ENCODE measurements around the gene TRERF1. TPM values are rescaled to one million over a fixed set of nuclear protein-coding genes. Genes with fewer than 3 reads are reported as not detected.

The TRERF1 gene
- total RNA-seq, 1 donor from 2014 or later: 20.6 TPM

DNA sequence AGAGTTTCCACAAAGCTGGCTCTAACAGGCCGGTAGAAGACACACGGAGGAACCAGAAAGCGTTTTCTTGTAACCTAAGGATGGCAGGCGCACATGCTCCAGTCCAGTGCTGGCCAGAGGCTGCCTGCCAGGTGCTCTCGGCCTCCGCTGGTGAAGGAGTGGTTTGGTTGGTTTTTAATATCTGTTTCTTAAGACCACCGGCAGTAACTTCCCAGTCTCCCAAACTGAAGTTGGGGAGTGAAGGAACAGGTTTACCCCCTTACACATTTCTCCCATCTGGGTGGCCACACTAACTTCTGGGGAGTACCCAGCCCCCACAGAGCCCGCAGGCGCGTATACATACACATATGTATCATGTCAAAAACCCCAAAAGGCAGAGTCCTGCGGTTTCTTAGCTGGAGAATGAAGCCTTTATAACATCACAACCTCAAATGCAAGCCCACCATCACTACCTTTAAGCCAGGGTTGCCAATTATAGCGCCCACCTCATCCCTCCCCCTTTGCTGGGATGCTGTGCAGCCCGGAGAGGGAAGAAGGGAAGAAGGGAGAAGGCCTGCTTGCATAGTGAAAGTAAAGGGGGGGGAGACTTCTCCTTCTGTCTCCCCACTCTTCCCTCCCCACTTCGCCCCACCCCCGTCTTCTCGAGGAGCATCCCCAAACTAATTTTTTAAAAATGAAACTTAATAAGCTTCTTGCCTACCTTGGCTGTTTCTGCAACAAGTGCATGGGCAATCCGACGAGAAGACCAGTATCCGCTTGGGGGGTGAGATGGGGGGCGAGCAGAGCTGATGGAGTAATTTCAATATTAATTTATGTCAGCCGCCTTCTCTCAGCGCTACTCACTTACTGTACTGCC is 1.0 kb downstream of the TRERF1 start:
- TF ChIP-seq POLR2AphosphoS5 (IDR thresholded peaks at IDR 0.05; ENCODE audit: insufficient read depth in 1 of 2, low read depth in 1 of 2): peak in 1 of 2 donors; percentile 4
- TF ChIP-seq, protein P1, sequence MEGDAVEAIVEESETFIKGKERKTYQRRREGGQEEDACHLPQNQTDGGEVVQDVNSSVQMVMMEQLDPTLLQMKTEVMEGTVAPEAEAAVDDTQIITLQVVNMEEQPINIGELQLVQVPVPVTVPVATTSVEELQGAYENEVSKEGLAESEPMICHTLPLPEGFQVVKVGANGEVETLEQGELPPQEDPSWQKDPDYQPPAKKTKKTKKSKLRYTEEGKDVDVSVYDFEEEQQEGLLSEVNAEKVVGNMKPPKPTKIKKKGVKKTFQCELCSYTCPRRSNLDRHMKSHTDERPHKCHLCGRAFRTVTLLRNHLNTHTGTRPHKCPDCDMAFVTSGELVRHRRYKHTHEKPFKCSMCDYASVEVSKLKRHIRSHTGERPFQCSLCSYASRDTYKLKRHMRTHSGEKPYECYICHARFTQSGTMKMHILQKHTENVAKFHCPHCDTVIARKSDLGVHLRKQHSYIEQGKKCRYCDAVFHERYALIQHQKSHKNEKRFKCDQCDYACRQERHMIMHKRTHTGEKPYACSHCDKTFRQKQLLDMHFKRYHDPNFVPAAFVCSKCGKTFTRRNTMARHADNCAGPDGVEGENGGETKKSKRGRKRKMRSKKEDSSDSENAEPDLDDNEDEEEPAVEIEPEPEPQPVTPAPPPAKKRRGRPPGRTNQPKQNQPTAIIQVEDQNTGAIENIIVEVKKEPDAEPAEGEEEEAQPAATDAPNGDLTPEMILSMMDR (IDR thresholded peaks at IDR 0.05): no peak
- no peak for DNase-seq (ENCODE audit: extremely low spot score in 2 of 2)
- intact Hi-C loops (cut with DNase I): loop anchor here (5.0 to 10.0 kb wide), 2 partner anchors 186 to 233 kb away; partner anchors contain the start of gene MRPS10
- Histone ChIP-seq H3K4me1 (peaks cover 56% of the 10 kb centered on the region), H3K4me3 (peak overlapping the region; percentile 61 to 88), H3K36me3 (no peaks in the 10 kb centered on the region), H3K27ac (peak overlapping the region; percentile 92), H3K9me3 (no peaks in the 10 kb centered on the region), H3K27me3 (no peaks in the 10 kb centered on the region)

DNA sequence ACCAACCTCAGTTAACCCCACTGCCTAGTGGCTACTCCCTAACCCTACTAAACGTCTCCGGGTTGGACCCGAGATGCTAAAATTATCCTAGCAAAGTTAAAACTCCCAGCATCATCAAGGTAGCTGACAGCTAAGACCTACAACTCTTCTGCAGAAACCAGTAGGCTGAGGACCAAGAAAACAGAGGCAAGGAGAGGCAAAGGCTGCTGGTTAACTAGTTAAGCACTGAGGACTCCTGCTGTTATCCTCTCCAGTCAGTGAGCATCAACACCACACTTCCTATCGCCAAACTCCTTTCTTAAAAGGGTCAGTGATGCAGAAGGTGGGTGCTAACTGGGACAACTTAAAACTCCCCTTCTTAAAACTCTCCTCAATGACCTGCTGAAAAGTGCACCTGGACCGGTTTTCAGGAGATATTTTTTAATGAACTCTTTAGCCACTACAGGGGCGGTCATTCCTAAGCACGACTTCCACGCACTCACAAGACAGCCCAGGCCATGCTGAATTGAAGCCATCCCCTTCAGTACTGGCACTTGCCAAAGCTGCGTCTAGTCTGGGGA is 1.7 kb downstream of the TRERF1 start:
- H3K4me3 ChIP-seq: peak overlapping the region; percentile 61 to 88
- H3K27me3 ChIP-seq: no peaks in the 10 kb centered on the region
- H3K27ac ChIP-seq: peak overlapping the region; percentile 92
- peak in 1 of 2 donors; percentile 10 for TF ChIP-seq POLR2AphosphoS5 (IDR thresholded peaks at IDR 0.05; ENCODE audit: insufficient read depth in 1 of 2, low read depth in 1 of 2)
- TF ChIP-seq POLR2A (IDR thresholded peaks at IDR 0.05): no peak
- TF ChIP-seq, protein P1 (IDR thresholded peaks at IDR 0.05): no peak
- DNase-seq (ENCODE audit: extremely low spot score in 2 of 2): no peak
- intact Hi-C loops (cut with DNase I): loop anchor here (5.0 to 10.0 kb wide), 2 partner anchors 185 to 233 kb away; partner anchors contain the start of gene MRPS10
- H3K36me3 ChIP-seq: no peaks in the 10 kb centered on the region
- peaks cover 56% of the 10 kb centered on the region for H3K4me1 ChIP-seq
- no peaks in the 10 kb centered on the region for H3K9me3 ChIP-seq

DNA sequence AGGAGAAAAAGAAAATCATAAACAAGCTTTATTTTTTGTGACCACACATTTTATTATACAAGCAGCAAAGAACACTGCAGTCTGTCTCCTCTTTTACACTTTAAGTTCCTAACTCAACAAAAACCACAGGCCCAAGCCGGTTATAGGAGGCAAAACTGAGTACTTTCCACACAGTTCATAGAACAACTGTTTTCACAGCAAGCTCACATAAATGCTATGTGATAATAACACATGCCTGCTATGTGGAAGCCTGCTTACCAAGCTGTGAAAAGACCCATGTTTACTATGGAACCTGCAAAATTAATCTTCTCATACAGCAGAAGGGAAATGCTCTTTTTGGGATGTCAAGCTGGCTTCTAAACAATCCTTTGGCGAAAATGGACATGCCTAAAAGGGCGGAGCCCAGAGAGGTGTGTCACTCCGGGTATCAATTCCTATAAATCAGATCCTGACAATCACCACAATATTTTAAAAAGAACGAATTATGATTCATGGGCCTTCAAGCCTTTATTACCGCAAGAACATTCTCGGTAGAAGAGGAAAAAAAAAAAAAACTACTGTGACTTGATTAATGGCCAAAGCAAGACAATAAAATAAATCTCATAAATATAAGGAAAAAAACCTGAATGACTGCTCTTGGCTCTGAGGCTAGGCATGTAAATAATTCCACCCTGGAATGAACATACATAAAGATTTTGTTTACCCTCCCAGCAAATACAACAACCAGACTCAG is 2.6 kb downstream of the TRERF1 start:
- H3K9me3 ChIP-seq: no peaks in the 10 kb centered on the region
- H3K27ac ChIP-seq: peak overlapping the region; percentile 92
- peaks cover 61% of the 10 kb centered on the region for H3K4me1 ChIP-seq
- H3K4me3 ChIP-seq: peak overlapping the region; percentile 61 to 88
- TF ChIP-seq, protein P1 (IDR thresholded peaks at IDR 0.05): no peak
- no peak for TF ChIP-seq POLR2A (IDR thresholded peaks at IDR 0.05)
- peak in 1 of 2 donors; percentile 53 for TF ChIP-seq POLR2AphosphoS5 (IDR thresholded peaks at IDR 0.05; ENCODE audit: insufficient read depth in 1 of 2, low read depth in 1 of 2)
- no peak for DNase-seq (ENCODE audit: extremely low spot score in 2 of 2)
- intact Hi-C loops (cut with DNase I): no loop called here
- H3K36me3 ChIP-seq: no peaks in the 10 kb centered on the region
- H3K27me3 ChIP-seq: no peaks in the 10 kb centered on the region

DNA sequence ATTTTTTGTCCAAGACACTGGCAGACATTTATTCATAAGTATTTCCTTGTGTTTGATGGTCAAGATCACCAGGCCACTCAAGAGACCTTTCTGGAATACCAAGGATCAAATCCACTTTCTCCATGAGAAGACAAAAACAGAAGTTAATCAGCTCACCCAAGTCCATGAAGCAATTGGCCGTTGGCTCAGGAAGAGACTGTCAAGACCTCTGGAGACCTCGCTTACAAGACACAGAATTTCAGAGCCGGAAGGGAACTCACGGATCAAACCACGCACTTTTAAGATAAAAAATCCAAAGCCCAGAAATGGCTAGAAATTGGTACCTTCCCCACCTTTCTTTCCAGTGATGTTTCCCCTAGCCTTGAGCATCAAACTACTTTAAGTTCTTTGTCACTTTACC is 3.3 kb downstream of the TRERF1 start:
- H3K36me3 ChIP-seq: no peaks in the 10 kb centered on the region
- no peak for DNase-seq (ENCODE audit: extremely low spot score in 2 of 2)
- no peaks in the 10 kb centered on the region for H3K9me3 ChIP-seq
- peak overlapping the region; percentile 92 for H3K27ac ChIP-seq
- TF ChIP-seq POLR2A (IDR thresholded peaks at IDR 0.05) (no peak), POLR2AphosphoS5 (IDR thresholded peaks at IDR 0.05; ENCODE audit: insufficient read depth in 1 of 2, low read depth in 1 of 2) (no peak)
- TF ChIP-seq, protein P1 (IDR thresholded peaks at IDR 0.05): no peak
- H3K4me1 ChIP-seq: peaks cover 59% of the 10 kb centered on the region
- intact Hi-C loops (cut with DNase I): no loop called here
- H3K27me3 ChIP-seq: no peaks in the 10 kb centered on the region
- no peak overlapping the region for H3K4me3 ChIP-seq
